Right ventricle myocardium inferior (tissue), 1 donor: ENCODE measurements around the gene MAML2. TPM values are rescaled to one million over a fixed set of nuclear protein-coding genes. Genes with fewer than 3 reads are reported as not detected.

Source experiments
- ATAC-seq: fragments of 200-7000 bp; cut with Tn5 transposase; one replicate; pipeline ENCODE4 v1.9.1; 2020; ENCODE audit warnings: mild to moderate bottlenecking, moderate library complexity
- DNase-seq: peaks from one replicate; pipeline ENCODE4 v3.0.0; 2021; ENCODE audit errors: missing footprints
- intact Hi-C: fragments of 100-400 bp; cut with DNase I; formaldehyde crosslinking; loops from one replicate; pipeline ENCODE4 v1.11.0; 2022
- total RNA-seq: library from RNA; stranded (reverse); fragmentation: NEBNext Ultra II Directional; extraction: Animal tissue kit (Norgen Biotek cat#: 25700); gene quantifications from one replicate; pipeline ENCODE4 v1.2.1, GENCODE V29; 2021
- donor health status: DM: no; HTN: yes; CAD: no; lungs with severe emphysema.

MAML2 gene
- total RNA-seq, 1 donor from 2014 or later = 5.2 TPM

DNA sequence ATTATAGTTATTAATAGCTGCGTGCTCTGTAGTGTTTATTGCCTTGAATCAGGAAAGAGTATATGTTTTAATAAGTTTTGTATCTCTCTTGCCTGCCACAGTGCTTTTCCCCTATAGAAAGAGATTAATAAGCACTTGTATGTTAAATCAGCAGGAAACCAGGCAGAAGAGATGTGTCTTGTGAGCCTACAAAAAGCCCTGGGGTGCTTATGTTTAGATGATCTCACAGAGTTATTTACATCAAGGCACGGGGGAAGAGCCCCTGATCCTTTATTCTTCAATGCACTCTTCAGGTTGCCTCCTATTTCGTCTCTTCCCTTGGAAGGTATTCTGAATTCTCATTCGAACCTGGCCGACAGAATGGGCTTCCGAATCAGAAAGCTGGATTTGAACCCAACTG is 183.0 kb downstream of the MAML2 start:
- no peak for DNase-seq
- intact Hi-C loops = no loop called here
- ATAC-seq = no peak

- no peak for ATAC-seq
- intact Hi-C loops = no loop called here
- no peak for DNase-seq
Observed at GRCh38 chr11:96158126-96158525, 184.9 kb downstream of the MAML2 start.

DNA sequence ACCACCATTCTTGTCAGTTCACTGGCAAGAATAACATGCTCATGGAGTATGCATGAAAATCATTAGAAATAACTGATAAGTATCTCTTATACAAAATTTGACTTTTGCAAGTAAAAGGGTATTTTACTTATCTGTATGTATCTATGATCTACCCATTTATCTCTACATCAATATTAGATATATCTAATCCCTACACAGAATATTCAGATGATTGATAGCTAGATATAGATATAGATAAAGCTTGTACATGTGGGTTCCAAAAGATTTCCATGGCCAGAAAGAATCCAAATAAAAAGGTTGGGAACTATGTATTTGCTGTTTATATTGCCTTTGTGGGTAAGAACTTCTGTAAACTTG is 185.5 kb downstream of the MAML2 start:
- intact Hi-C loops = no loop called here
- no peak for ATAC-seq
- DNase-seq = no peak

GRCh38 chr11:96156379-96156722 is 186.6 kb downstream of the MAML2 start:
- no peak for DNase-seq
- intact Hi-C loops = loop anchor here (1.0 kb wide), 1 partner anchor 184 kb away; no protein-coding TSS in a partner anchor

GRCh38 chr11:96155627-96156378 is 187.2 kb downstream of the MAML2 start:
- DNase-seq (peak; percentile 74), ATAC-seq (peak; percentile 79)
- intact Hi-C loops = loop anchor here (1.0 kb wide), 1 partner anchor 184 kb away; no protein-coding TSS in a partner anchor

More at GRCh38 chr11:96156379-96156722, 186.6 kb downstream of the MAML2 start:
- ATAC-seq = peak; percentile 88

GRCh38 chr11:96154802-96155520 is 188.0 kb downstream of the MAML2 start:
- ATAC-seq (no peak), DNase-seq (no peak)
- intact Hi-C loops = no loop called here

- no peak for ATAC-seq
- intact Hi-C loops = no loop called here
- no peak for DNase-seq
Observed at GRCh38 chr11:96152623-96153022, 190.4 kb downstream of the MAML2 start.

GRCh38 chr11:96151501-96151900 is 191.5 kb downstream of the MAML2 start:
- ATAC-seq (no peak), DNase-seq (no peak)
- intact Hi-C loops = no loop called here

- ATAC-seq (peak; percentile 42), DNase-seq (no peak)
- intact Hi-C loops = no loop called here
Observed at GRCh38 chr11:96150609-96151008, 192.4 kb downstream of the MAML2 start.

DNA sequence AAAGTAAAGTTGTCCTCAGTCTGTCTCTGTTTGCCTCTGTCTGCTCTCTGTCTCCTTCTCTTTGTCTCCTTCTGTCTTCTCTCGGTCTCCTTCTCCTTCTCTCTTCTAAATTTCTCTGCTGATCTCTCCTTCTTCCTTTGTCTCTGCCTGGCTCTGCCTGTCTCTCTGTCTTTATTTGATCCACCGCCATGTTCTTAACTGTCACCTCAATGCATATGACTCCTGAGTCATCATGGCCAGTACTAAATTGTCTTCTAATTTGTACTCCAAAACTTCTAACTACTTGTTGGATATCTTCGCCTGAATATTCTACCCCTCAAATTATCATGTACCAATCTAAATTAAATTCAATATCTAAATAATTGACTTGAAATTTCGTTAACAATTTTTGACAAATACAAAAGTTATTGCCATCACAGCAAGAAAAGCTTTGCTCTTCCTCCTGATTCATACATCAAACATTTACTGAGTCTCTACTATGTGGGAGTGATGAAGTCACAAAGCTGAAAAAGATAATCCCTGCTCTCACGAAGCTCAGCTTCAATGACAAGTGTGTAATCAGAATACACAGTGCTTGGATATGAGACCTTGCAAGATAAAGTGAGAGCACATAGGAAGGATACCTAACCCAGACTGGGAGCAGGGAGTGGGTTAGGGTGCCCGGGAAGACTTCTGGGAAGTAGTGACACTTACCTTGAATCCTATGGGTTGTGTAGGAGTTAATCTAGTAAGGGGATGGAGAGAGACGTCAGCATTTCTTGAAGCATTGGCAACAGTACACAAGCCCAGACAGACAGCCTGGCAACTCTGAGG is 193.0 kb downstream of the MAML2 start:
- DNase-seq (no peak), ATAC-seq (no peak)
- intact Hi-C loops = no loop called here

- ATAC-seq = no peak
- intact Hi-C loops = no loop called here
- DNase-seq = no peak
Observed at GRCh38 chr11:96147906-96148486, 195.0 kb downstream of the MAML2 start.

GRCh38 chr11:96147186-96147585 is 195.8 kb downstream of the MAML2 start:
- no peak for DNase-seq
- no peak for ATAC-seq
- intact Hi-C loops = no loop called here

GRCh38 chr11:96146765-96147164 is 196.2 kb downstream of the MAML2 start:
- no peak for DNase-seq
- intact Hi-C loops = no loop called here
- ATAC-seq = no peak

GRCh38 chr11:96145163-96145585 is 197.8 kb downstream of the MAML2 start:
- DNase-seq (no peak), ATAC-seq (no peak)
- intact Hi-C loops = no loop called here

DNA sequence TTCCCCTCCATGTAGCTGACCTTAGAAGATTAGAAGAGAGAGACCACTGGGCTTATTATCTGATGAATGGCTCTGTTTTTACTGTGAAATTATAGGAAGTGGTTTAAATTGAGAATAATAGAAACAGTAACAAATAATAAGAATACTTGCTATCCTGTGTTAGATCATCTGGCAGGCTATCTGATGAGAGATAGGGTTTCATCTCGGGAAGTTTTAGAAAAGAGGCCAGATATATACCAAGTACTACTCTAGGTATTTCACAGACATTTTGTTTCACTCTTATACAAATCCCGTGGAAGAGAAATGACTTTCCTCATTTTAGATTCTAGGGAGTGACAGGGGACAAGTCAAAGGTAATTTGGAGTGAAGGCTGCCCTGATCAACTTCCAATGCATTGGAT is 198.4 kb downstream of the MAML2 start:
- no peak for ATAC-seq
- no peak for DNase-seq
- intact Hi-C loops = no loop called here

DNA sequence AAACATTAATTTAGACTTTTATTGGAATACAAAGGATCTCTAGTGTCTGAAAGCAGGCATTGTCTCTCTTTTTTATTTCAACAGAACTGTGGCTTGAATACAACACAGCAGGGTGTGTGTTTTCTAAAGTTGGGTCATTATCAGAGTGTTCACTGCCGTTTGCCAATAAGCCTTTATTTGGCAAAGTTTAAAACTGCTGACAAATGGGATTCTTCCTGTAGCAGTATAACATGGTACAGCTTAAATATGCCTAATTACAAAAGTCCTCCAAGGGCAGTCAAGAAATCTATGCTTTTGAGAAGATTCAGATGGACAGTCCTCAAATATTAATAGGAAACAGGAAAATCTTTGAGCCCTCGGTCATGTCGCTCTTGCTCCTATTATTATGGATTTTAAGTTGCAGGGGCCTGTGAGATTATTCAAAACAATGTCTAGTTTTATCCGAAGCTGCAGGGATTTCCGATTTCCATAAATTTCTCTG is 199.9 kb downstream of the MAML2 start:
- peak; percentile 82 for ATAC-seq
- intact Hi-C loops = no loop called here
- no peak for DNase-seq

GRCh38 chr11:96141626-96142025 is 201.4 kb downstream of the MAML2 start:
- ATAC-seq (no peak), DNase-seq (no peak)
- intact Hi-C loops = no loop called here

DNA sequence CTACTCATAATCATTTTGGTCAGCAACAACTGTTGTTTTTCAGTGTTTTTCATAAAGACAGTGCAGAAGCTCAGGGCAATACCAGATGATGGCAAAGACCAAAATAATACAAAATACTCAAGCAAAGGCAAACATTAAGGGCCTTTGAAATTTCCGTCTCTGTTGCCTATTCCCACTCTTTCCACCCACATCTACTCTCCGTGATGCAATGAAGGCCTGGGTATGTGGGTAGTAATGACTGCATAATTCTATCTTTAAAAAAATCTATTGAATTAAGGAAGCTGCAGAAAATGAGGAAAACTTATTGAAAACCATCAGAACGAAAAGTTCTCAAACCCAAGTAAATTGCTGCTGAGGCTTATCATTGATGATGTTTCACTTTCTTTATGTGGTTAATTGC is 203.3 kb downstream of the MAML2 start:
- DNase-seq (no peak), ATAC-seq (no peak)
- intact Hi-C loops = no loop called here

GRCh38 chr11:96137373-96137772 is 205.6 kb downstream of the MAML2 start:
- ATAC-seq (no peak), DNase-seq (no peak)
- intact Hi-C loops = no loop called here
